SH-SY5Y (cell line): ENCODE data around the gene RBM4B.

Source experiments
- GATA2 ChIP-seq: IDR thresholded peaks from 2 replicates; pipeline ENCODE4 v1.6.1; 2011; ENCODE audit warnings: mild to moderate bottlenecking, low read depth, low read length
- GATA3 ChIP-seq: IDR thresholded peaks from 2 replicates; pipeline ENCODE4 v1.6.1; 2011; ENCODE audit warnings: low read depth, mild to moderate bottlenecking, low read length, moderate library complexity

Gene RBM4B

GRCh38 chr11:66649903-66650302 is 27.8 kb downstream of the RBM4B start:
- TF ChIP-seq GATA3 = no peak
- TF ChIP-seq GATA2 = no peak

GRCh38 chr11:66646828-66647227 is 30.9 kb downstream of the RBM4B start:
- TF ChIP-seq GATA3 (no peak), GATA2 (no peak)

DNA sequence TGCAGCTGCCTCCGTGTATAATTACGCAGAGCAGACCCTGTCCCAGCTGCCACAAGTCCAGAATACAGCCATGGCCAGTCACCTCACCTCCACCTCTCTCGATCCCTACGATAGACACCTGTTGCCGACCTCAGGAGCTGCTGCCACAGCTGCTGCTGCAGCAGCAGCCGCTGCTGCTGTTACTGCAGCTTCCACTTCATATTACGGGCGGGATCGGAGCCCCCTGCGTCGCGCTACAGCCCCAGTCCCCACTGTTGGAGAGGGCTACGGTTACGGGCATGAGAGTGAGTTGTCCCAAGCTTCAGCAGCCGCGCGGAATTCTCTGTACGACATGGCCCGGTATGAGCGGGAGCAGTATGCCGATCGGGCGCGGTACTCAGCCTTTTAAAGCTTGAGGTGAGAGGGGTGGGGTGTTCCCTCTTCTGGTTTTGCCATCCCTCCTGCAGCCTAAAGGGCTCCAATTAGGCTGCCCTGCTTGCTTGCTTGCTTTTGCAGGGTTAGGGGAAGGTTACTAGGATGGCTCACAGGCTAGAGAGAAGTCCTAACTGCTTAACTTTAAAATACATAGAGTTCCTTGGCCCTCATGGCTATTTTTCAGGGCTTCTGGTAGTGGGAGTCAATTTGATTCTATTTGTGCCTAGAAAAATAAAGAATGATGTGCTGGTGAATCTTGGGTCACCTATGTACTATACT is 33.8 kb downstream of the RBM4B start:
- TF ChIP-seq GATA3 = no peak
- no peak for TF ChIP-seq GATA2

DNA sequence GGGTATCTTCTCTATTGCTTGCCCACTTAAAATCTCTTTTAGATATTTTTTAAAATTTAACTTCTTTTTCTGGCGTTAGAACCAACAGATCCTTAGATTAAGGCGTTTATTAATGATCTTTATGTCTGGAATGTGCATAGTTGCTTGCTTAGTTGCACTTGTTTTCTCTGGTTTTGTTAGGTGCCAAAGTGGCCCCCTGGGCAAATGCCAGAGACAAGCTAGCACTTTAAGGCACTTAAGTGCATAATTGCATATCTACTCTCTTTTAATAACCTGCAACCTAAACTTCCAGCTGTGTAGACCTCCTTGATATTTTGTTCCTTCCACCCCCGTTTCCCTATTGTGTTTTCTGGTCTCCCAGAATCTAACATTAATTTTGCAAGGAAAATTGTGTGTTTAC is 35.9 kb downstream of the RBM4B start:
- TF ChIP-seq GATA3 (no peak), GATA2 (no peak)

- TF ChIP-seq GATA3 = no peak
These were observed 38.4 kb downstream of the RBM4B start for GRCh38 chr11:66639066-66639813.

DNA sequence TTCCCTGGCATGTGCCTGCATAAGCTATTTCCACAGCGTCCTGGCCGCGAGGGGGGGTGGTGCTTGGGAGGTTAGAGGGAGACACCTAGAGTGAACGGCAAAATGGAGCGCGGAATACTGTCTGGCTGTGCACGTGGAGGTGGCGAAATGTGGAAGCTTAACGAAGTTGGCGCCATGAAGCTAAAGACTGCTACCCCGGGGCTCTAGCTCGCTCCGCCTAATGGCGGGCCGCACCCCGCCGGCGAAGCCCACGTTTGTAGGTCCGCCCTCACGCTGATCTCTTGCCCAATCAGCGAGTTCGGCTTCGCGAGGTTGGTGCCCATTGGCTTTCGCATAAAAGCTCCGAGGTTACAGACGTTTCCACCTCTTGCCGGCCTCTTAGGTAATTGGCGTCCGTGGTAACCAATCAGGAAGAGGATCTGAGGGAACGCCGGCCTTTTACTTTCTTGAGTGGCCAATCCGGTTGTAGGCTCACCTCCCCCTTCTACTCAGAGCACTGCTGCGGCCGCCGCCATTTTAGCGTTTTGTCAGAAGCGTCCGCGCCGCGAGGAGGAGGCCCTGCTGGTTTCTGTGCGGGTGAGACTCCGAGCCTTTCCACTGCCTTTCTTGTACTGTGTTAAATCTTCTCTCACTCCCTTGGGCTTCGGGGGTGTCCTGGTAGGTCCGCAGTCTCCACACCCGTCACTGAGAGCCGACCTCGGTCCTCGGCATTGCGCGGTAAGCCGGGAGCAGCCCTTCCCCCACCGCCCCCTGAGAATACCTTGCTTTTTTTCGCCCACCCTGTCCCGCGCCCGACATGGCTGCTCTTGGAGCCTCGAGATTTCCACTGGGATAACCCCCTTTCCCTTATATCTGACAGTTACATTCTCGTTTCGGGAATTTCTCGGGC is 39.3 kb downstream of the RBM4B start, which contains the start of gene RBM4:
RBM4 (plus strand) TSS at position 527 of the 889 bp plus-strand sequence. CDS start 1,009 bp downstream, outside the sequence.
- TF ChIP-seq GATA2 (no peak), GATA3 (no peak)

GRCh38 chr11:66637557-66638176 is 40.0 kb downstream of the RBM4B start:
- TF ChIP-seq GATA3 = no peak
- no peak for TF ChIP-seq GATA2

GRCh38 chr11:66636411-66636810 is 41.3 kb downstream of the RBM4B start:
- no peak for TF ChIP-seq GATA2
- TF ChIP-seq GATA3 = no peak

- no peak for TF ChIP-seq GATA3
- TF ChIP-seq GATA2 = no peak
These were observed 44.7 kb downstream of the RBM4B start for GRCh38 chr11:66632952-66633351.

- TF ChIP-seq GATA2 = no peak
- no peak for TF ChIP-seq GATA3
These were observed 45.8 kb downstream of the RBM4B start for GRCh38 chr11:66631883-66632282.

- TF ChIP-seq GATA3 (no peak), GATA2 (no peak)
These were observed 48.3 kb downstream of the RBM4B start for GRCh38 chr11:66629356-66629755.

GRCh38 chr11:66628061-66628603 is 49.6 kb downstream of the RBM4B start:
- no peak for TF ChIP-seq GATA2
- TF ChIP-seq GATA3 = no peak

DNA sequence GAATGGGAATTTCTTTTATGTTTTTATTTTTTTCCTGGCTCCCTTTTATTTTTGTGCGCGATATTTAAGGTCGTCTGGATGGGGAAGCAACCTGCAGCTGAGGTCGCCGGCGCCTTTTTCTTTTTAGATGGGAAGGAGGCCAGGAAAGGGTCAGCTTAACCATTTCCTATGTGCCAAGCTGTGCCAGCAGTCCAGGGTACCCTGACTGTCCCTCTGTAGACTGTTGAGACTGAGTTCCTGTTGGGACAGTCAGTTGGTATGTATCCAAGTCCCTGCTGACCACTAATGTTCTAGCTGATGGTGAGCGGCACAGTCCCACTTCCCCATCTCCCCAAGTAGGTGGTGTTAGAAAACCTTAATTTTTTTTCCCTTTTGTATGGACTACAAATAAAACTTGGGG is 50.8 kb downstream of the RBM4B start:
- no peak for TF ChIP-seq GATA3
- no peak for TF ChIP-seq GATA2
